HepG2 (cell line): ENCODE data around the gene WDR93. TPM values are rescaled to one million over a fixed set of nuclear protein-coding genes. Genes with fewer than 3 reads are reported as not detected.

ENCODE experiments used
- AHDC1 ChIP-seq: sonication (generic); formaldehyde crosslinking; IDR thresholded peaks from 2 replicates; pipeline ENCODE4 v1.5.1; 2020; ENCODE audit warnings: mild to moderate bottlenecking, missing genetic modification reagents, borderline replicate concordance
- ARID2 ChIP-seq: sonication (generic); formaldehyde crosslinking; IDR thresholded peaks from 2 replicates; pipeline ENCODE4 v1.8.1; 2022; ENCODE audit warnings: mild to moderate bottlenecking, missing genetic modification reagents, borderline replicate concordance
- DRAP1 ChIP-seq: IDR thresholded peaks from 2 replicates; pipeline ENCODE4 v1.6.1; 2016; ENCODE audit warnings: missing genetic modification reagents, missing compliant biosample characterization
- FUBP1 ChIP-seq: sonication (generic); formaldehyde crosslinking; IDR thresholded peaks from 2 replicates; pipeline ENCODE4 v1.5.1; 2020; ENCODE audit warnings: missing genetic modification reagents, mild to moderate bottlenecking, borderline replicate concordance
- HOXA3 ChIP-seq: sonication (generic); formaldehyde crosslinking; IDR thresholded peaks from 2 replicates; pipeline ENCODE4 v1.5.0; 2020; ENCODE audit warnings: missing genetic modification reagents
- NFE2L1 ChIP-seq: sonication (generic); formaldehyde crosslinking; IDR thresholded peaks from 2 replicates; pipeline ENCODE4 v1.4.0; 2020; ENCODE audit warnings: missing genetic modification reagents, mild to moderate bottlenecking, borderline replicate concordance
- NFYB ChIP-seq: sonication (generic); formaldehyde crosslinking; IDR thresholded peaks from 2 replicates; pipeline ENCODE4 v1.4.0; 2020; ENCODE audit warnings: missing genetic modification reagents
- NR3C1 ChIP-seq: sonication (generic); formaldehyde crosslinking; IDR thresholded peaks from 2 replicates; pipeline ENCODE4 v1.4.0; 2020; ENCODE audit warnings: missing genetic modification reagents
- ONECUT2 ChIP-seq: sonication (generic); formaldehyde crosslinking; IDR thresholded peaks from 2 replicates; pipeline ENCODE4 v1.4.0; 2020; ENCODE audit warnings: missing genetic modification reagents
- RAD21 ChIP-seq: fragments of 450-650 bp; formaldehyde crosslinking; IDR thresholded peaks from 2 replicates; pipeline ENCODE4 v1.5.0; 2020; ENCODE audit warnings: mild to moderate bottlenecking
- SMC3 ChIP-seq: IDR thresholded peaks from 2 replicates; pipeline ENCODE4 v1.6.1; 2011; ENCODE audit warnings: low read length, improper control_type of control experiment
- TBP ChIP-seq: sonication (generic); formaldehyde crosslinking; IDR thresholded peaks from 2 replicates; pipeline ENCODE4 v1.5.0; 2020; ENCODE audit warnings: missing genetic modification reagents
- YEATS2 ChIP-seq: sonication (generic); formaldehyde crosslinking; IDR thresholded peaks from 2 replicates; pipeline ENCODE4 v1.4.0; 2020; ENCODE audit warnings: missing genetic modification reagents, borderline replicate concordance
- ZBTB2 ChIP-seq: sonication (generic); formaldehyde crosslinking; IDR thresholded peaks from 2 replicates; pipeline ENCODE4 v1.8.0; 2022; ENCODE audit warnings: low read depth, missing genetic modification reagents
- ZBTB26 ChIP-seq: IDR thresholded peaks from 2 replicates; pipeline ENCODE4 v1.6.1; 2016; ENCODE audit warnings: missing compliant biosample characterization, missing genetic modification reagents, borderline replicate concordance
- ZNF160 ChIP-seq: sonication (generic); formaldehyde crosslinking; IDR thresholded peaks from 2 replicates; pipeline ENCODE4 v1.8.0; 2022; ENCODE audit warnings: mild to moderate bottlenecking, inconsistent platforms, missing genetic modification reagents
- ZNF577 ChIP-seq: sonication (generic); formaldehyde crosslinking; IDR thresholded peaks from 2 replicates; pipeline ENCODE4 v1.4.0; 2020; ENCODE audit warnings: mild to moderate bottlenecking, low read depth, missing genetic modification reagents, borderline replicate concordance
- ZNF878 ChIP-seq: sonication (generic); formaldehyde crosslinking; IDR thresholded peaks from 2 replicates; pipeline ENCODE4 v1.8.1; 2023; ENCODE audit warnings: mild to moderate bottlenecking, missing genetic modification reagents, moderate library complexity
- polyA plus RNA-seq, 8 experiments: library from polyadenylated mRNA; depleted of rRNA in 3 of 8; stranded (reverse) in 7 of 8; unstranded in 1 of 8; fragments of >200 nt; fragmentation: Illumina TruSeq in 4 of 8; extraction: Trizol in 4 of 8; gene quantifications; 2 replicates each; pipeline versions ENCODE4 v1.2.1 to v1.2.3, GENCODE V29; 2011 to 2016; ENCODE audit warnings: low read depth in 4 of 8, missing spikeins in 1 of 8, mixed read lengths in 1 of 8; ENCODE audit not compliant: insufficient read depth in 1 of 8
- total RNA-seq, 5 experiments: library from RNA; depleted of rRNA; stranded (reverse); fragments of >200 nt; fragmentation: Illumina TruSeq; extraction: Trizol; gene quantifications; 2 replicates each; pipeline ENCODE4 v1.2.3, GENCODE V29; 2016; ENCODE audit warnings: low read depth in 1 of 5

Gene WDR93
- total and polyA plus RNA-seq, 2 of the 13 experiments (the other 11 are each of a cell fraction or from before 2014, with no cell fraction given), result 0.07 TPM; not detected in 1

- 0 out of 2 replicates have a peak, but pooled peaks have one; percentile 16 for TF ChIP-seq DRAP1 (CRISPR knock-in tag)
- peak; percentile 72 for TF ChIP-seq HOXA3 (CRISPR knock-in tag)
- no peak for TF ChIP-seq TBP
- TF ChIP-seq RAD21 (CRISPR knock-in tag), result peak; percentile 63; the same call in 1 of the 2 replicates
- TF ChIP-seq ZNF577 (CRISPR knock-in tag), result no peak
- TF ChIP-seq ZBTB2 (CRISPR knock-in tag), result no peak; the same call in 1 of the 2 replicates
- TF ChIP-seq NFYB, result no peak
- no peak for TF ChIP-seq ARID2 (CRISPR knock-in tag)
- no peak for TF ChIP-seq ONECUT2 (CRISPR knock-in tag)
- no peak for TF ChIP-seq AHDC1 (CRISPR knock-in tag)
- 0 out of 2 replicates have a peak, but pooled peaks have one; percentile 30 for TF ChIP-seq YEATS2 (CRISPR knock-in tag)
- peak; percentile 61; the same call in 1 of the 2 replicates for TF ChIP-seq ZNF160 (CRISPR knock-in tag)
- TF ChIP-seq NR3C1 (CRISPR knock-in tag), result no peak
- TF ChIP-seq FUBP1 (CRISPR knock-in tag), result no peak
- 0 out of 2 replicates have a peak, but pooled peaks have one; percentile 59 for TF ChIP-seq ZBTB26 (CRISPR knock-in tag)
- no peak for TF ChIP-seq SMC3
- TF ChIP-seq ZNF878, result no peak
- TF ChIP-seq NFE2L1, result no peak
Measured at GRCh38 chr15:89776274-89777072, 85.9 kb downstream of the WDR93 start, which contains the start of gene MESP2 (continued).
